Mesenchymal stem cell (in vitro differentiated cells and primary cell): ENCODE measurements around the gene CCDC40.
A peak's percentile ranks its signal among the peaks of the same experiment; 100 is the strongest.

Source experiments
- DNase-seq: peaks from one replicate; pipeline ENCODE4 v3.0.0-alpha.2; 2013
- H2AFZ ChIP-seq: one replicate; pipeline ENCODE4 v1.6.1; 2013; ENCODE audit warnings: low read depth, mild to moderate bottlenecking, control low read depth, inconsistent platforms, low read length, moderate library complexity
- H2AK5ac ChIP-seq: 2 replicates; pipeline ENCODE4 v1.6.1; 2013; ENCODE audit warnings: low read length, moderate library complexity, mild to moderate bottlenecking, inconsistent platforms; ENCODE audit not compliant: severe bottlenecking
- H2BK120ac ChIP-seq: one replicate; pipeline ENCODE4 v1.6.1; 2013; ENCODE audit warnings: low read depth, mild to moderate bottlenecking, inconsistent platforms, low read length, moderate library complexity
- H2BK12ac ChIP-seq, 2 experiments: one replicate each; pipeline ENCODE4 v1.6.1; 2013; ENCODE audit warnings: inconsistent platforms in 2 of 2, low read length in 2 of 2, mild to moderate bottlenecking in 2 of 2, moderate library complexity in 2 of 2, control low read depth in 1 of 2
- H2BK15ac ChIP-seq: one replicate; pipeline ENCODE4 v1.6.1; 2013; ENCODE audit warnings: mild to moderate bottlenecking, low read depth, inconsistent platforms; ENCODE audit not compliant: poor library complexity, severe bottlenecking
- H2BK5ac ChIP-seq: 2 replicates; pipeline ENCODE4 v1.6.1; 2013; ENCODE audit warnings: low read depth, mild to moderate bottlenecking, low read length, control low read depth, inconsistent platforms; ENCODE audit not compliant: poor library complexity, severe bottlenecking
- H3K14ac ChIP-seq, 2 experiments: one replicate each; pipeline ENCODE4 v1.6.1; 2013; ENCODE audit warnings: inconsistent platforms in 2 of 2, low read length in 2 of 2, control low read depth in 1 of 2, mild to moderate bottlenecking in 1 of 2, moderate library complexity in 1 of 2
- H3K18ac ChIP-seq, 2 experiments: one replicate each; pipeline ENCODE4 v1.6.1; 2013; ENCODE audit warnings: inconsistent platforms in 2 of 2, low read length in 2 of 2, control low read depth in 1 of 2, low read depth in 1 of 2, mild to moderate bottlenecking in 1 of 2
- H3K23ac ChIP-seq, 2 experiments: one replicate each; pipeline ENCODE4 v1.6.1; 2013; ENCODE audit warnings: inconsistent platforms in 2 of 2, low read length in 2 of 2, mild to moderate bottlenecking in 2 of 2, moderate library complexity in 2 of 2, control low read depth in 1 of 2
- H3K27ac ChIP-seq: 2 replicates; pipeline ENCODE4 v1.5.1; 2013; ENCODE audit warnings: mild to moderate bottlenecking, moderate library complexity, low read length, control low read depth, inconsistent platforms; ENCODE audit not compliant: poor library complexity, severe bottlenecking
- H3K27me3 ChIP-seq, 2 experiments: 2 replicates each; pipeline versions ENCODE4 v1.6.1 to v1.7.0; 2013; ENCODE audit warnings: low read length in 2 of 2, mild to moderate bottlenecking in 2 of 2, moderate library complexity in 2 of 2, control low read depth in 1 of 2, inconsistent platforms in 1 of 2; ENCODE audit not compliant: control insufficient read depth in 1 of 2, insufficient read depth in 1 of 2
- H3K36me3 ChIP-seq, 2 experiments: 2 replicates each; pipeline versions ENCODE4 v1.6.1 to v1.7.0; 2013; ENCODE audit warnings: low read length in 2 of 2, control low read depth in 1 of 2, inconsistent platforms in 1 of 2, low read depth in 1 of 2, mild to moderate bottlenecking in 1 of 2; ENCODE audit not compliant: insufficient read depth in 2 of 2, control insufficient read depth in 1 of 2
- H3K4ac ChIP-seq, 2 experiments: one replicate each; pipeline ENCODE4 v1.6.1; 2013; ENCODE audit warnings: inconsistent platforms in 2 of 2, low read length in 2 of 2, mild to moderate bottlenecking in 2 of 2, moderate library complexity in 2 of 2, control low read depth in 1 of 2, low read depth in 1 of 2
- H3K4me1 ChIP-seq: 2 replicates; pipeline ENCODE4 v1.6.1; 2013; ENCODE audit warnings: low read depth, low read length, control low read depth; ENCODE audit not compliant: control insufficient read depth, insufficient read depth
- H3K4me2 ChIP-seq: 2 replicates; pipeline ENCODE4 v1.6.1; 2013; ENCODE audit warnings: low read length, mild to moderate bottlenecking, inconsistent platforms; ENCODE audit not compliant: poor library complexity, severe bottlenecking
- H3K4me3 ChIP-seq, 2 experiments: 2 replicates each; pipeline versions ENCODE4 v1.5.1 to v1.7.0; 2013; ENCODE audit warnings: low read length in 2 of 2, mild to moderate bottlenecking in 2 of 2, control low read depth in 1 of 2, low read depth in 1 of 2; ENCODE audit not compliant: insufficient read depth in 1 of 2
- H3K79me1 ChIP-seq: replicated peaks from 2 replicates; pipeline ENCODE4 v1.6.1; 2013; ENCODE audit warnings: mild to moderate bottlenecking, control low read depth, low read length, inconsistent platforms; ENCODE audit not compliant: poor library complexity, severe bottlenecking
- H3K9ac ChIP-seq: 2 replicates; pipeline ENCODE4 v1.7.0; 2013; ENCODE audit warnings: mild to moderate bottlenecking, low read length, moderate library complexity
- H3K9me3 ChIP-seq: 2 replicates; pipeline ENCODE4 v1.7.0; 2013; ENCODE audit warnings: mild to moderate bottlenecking, low read length; ENCODE audit not compliant: control insufficient read depth
- H4K8ac ChIP-seq: one replicate; pipeline ENCODE4 v1.6.1; 2013; ENCODE audit warnings: inconsistent platforms, mild to moderate bottlenecking, low read length, moderate library complexity
- H4K91ac ChIP-seq: one replicate; pipeline ENCODE4 v1.6.1; 2013; ENCODE audit warnings: mild to moderate bottlenecking, low read length, inconsistent platforms
- WGBS: methylation state at CpG from one replicate; pipeline ENCODE4 v1.1.7; 2013; ENCODE audit warnings: mixed read lengths; 5-methylcytosine and 5-hydroxymethylcytosine counted together

CCDC40 gene

GRCh38 chr17:80051681-80052080, 15.2 kb downstream of the CCDC40 start:
- no peak for DNase-seq
- Histone ChIP-seq H2BK12ac (no peak overlapping the region), H3K9ac (no peak overlapping the region), H4K91ac (no peak overlapping the region), H2BK15ac (no peak overlapping the region), H3K27ac (no peak overlapping the region), H3K14ac (no peak overlapping the region), H2AK5ac (no peak overlapping the region), H3K9me3 (no peaks in the 10 kb centered on the region), H2AFZ (no peak overlapping the region), H2BK120ac (no peak overlapping the region), H3K4me3 (no peak overlapping the region), H3K36me3 (peaks cover 19 to 26% of the 10 kb centered on the region in 2 experiments), H3K4me2 (no peak overlapping the region), H3K79me1 (no peaks in the 10 kb centered on the region), H3K27me3 (no peaks in the 10 kb centered on the region), H3K4me1 (no peaks in the 10 kb centered on the region), H3K4ac (no peak overlapping the region), H3K23ac (no peak overlapping the region), H3K18ac (no peak overlapping the region), H4K8ac (no peak overlapping the region), H2BK5ac (no peak overlapping the region)
- WGBS = 97% methylated on average over 11 of the region's 11 CpGs

- Histone ChIP-seq H4K8ac (no peak overlapping the region), H3K9me3 (no peaks in the 10 kb centered on the region), H3K27ac (no peak overlapping the region), H2BK15ac (no peak overlapping the region), H3K23ac (no peak overlapping the region), H3K36me3 (peaks cover 19 to 26% of the 10 kb centered on the region in 2 experiments), H2AFZ (no peak overlapping the region), H3K4me2 (no peak overlapping the region), H3K4me3 (no peak overlapping the region), H3K9ac (no peak overlapping the region), H4K91ac (peak overlapping the region; percentile 15), H3K79me1 (no peaks in the 10 kb centered on the region), H3K4me1 (no peaks in the 10 kb centered on the region), H3K27me3 (no peaks in the 10 kb centered on the region), H2BK12ac (no peak overlapping the region), H3K4ac (no peak overlapping the region), H3K18ac (no peak overlapping the region), H2BK120ac (no peak overlapping the region), H3K14ac (no peak overlapping the region), H2BK5ac (no peak overlapping the region), H2AK5ac (no peak overlapping the region)
- DNase-seq = peak; percentile 29
- 88% methylated on average over 10 of the region's 10 CpGs for WGBS
Observed at GRCh38 chr17:80053102-80053501, 16.7 kb downstream of the CCDC40 start.

- no peak overlapping the region for H3K4me3 ChIP-seq
- H3K4ac ChIP-seq = no peak overlapping the region
- no peak overlapping the region for H2BK12ac ChIP-seq
- no peak overlapping the region for H3K27ac ChIP-seq
- no peak overlapping the region for H2AFZ ChIP-seq
- no peaks in the 10 kb centered on the region for H3K27me3 ChIP-seq
- no peaks in the 10 kb centered on the region for H3K9me3 ChIP-seq
- no peak overlapping the region for H3K18ac ChIP-seq
- H3K4me2 ChIP-seq = no peak overlapping the region
- H3K79me1 ChIP-seq = no peaks in the 10 kb centered on the region
- H4K91ac ChIP-seq = no peak overlapping the region
- no peak overlapping the region for H2AK5ac ChIP-seq
- H3K9ac ChIP-seq = no peak overlapping the region
- H3K36me3 ChIP-seq = peaks cover 15 to 18% of the 10 kb centered on the region in 2 experiments
- no peak overlapping the region for H2BK15ac ChIP-seq
- H3K14ac ChIP-seq = no peak overlapping the region
- DNase-seq = no peak
- H2BK5ac ChIP-seq = no peak overlapping the region
- H4K8ac ChIP-seq = no peak overlapping the region
- no peak overlapping the region for H2BK120ac ChIP-seq
- no peak overlapping the region for H3K23ac ChIP-seq
- peaks cover 4% of the 10 kb centered on the region for H3K4me1 ChIP-seq
- 62% methylated on average over 7 of the region's 9 CpGs for WGBS
Observed at GRCh38 chr17:80055597-80055996, 19.2 kb downstream of the CCDC40 start.

- no peak overlapping the region for H2BK5ac ChIP-seq
- no peaks in the 10 kb centered on the region for H3K27me3 ChIP-seq
- no peak overlapping the region for H3K4ac ChIP-seq
- no peak overlapping the region for H3K4me3 ChIP-seq
- no peak overlapping the region for H2AK5ac ChIP-seq
- no peak overlapping the region for H3K27ac ChIP-seq
- no peak overlapping the region for H3K18ac ChIP-seq
- no peak overlapping the region for H3K23ac ChIP-seq
- no peak overlapping the region for H2BK12ac ChIP-seq
- no peak overlapping the region for H4K8ac ChIP-seq
- H3K14ac ChIP-seq = no peak overlapping the region
- H4K91ac ChIP-seq = no peak overlapping the region
- no peak overlapping the region for H3K9ac ChIP-seq
- H3K36me3 ChIP-seq = peaks cover 6 to 10% of the 10 kb centered on the region in 2 experiments
- no peak for DNase-seq
- no peaks in the 10 kb centered on the region for H3K9me3 ChIP-seq
- H2BK120ac ChIP-seq = no peak overlapping the region
- peaks cover 4% of the 10 kb centered on the region for H3K4me1 ChIP-seq
- H2BK15ac ChIP-seq = no peak overlapping the region
- H2AFZ ChIP-seq = no peak overlapping the region
- no peak overlapping the region for H3K4me2 ChIP-seq
- no peaks in the 10 kb centered on the region for H3K79me1 ChIP-seq
- WGBS = 96% methylated on average over 28 of the region's 28 CpGs
Observed at GRCh38 chr17:80058311-80058955, 22.0 kb downstream of the CCDC40 start.
